ENCODE data around the gene TINAGL1. TPM values are rescaled to one million over a fixed set of nuclear protein-coding genes. Genes with fewer than 3 reads are reported as not detected.

The TINAGL1 gene
- total RNA-seq, 2 experiments from 2014 or later = not detected

DNA sequence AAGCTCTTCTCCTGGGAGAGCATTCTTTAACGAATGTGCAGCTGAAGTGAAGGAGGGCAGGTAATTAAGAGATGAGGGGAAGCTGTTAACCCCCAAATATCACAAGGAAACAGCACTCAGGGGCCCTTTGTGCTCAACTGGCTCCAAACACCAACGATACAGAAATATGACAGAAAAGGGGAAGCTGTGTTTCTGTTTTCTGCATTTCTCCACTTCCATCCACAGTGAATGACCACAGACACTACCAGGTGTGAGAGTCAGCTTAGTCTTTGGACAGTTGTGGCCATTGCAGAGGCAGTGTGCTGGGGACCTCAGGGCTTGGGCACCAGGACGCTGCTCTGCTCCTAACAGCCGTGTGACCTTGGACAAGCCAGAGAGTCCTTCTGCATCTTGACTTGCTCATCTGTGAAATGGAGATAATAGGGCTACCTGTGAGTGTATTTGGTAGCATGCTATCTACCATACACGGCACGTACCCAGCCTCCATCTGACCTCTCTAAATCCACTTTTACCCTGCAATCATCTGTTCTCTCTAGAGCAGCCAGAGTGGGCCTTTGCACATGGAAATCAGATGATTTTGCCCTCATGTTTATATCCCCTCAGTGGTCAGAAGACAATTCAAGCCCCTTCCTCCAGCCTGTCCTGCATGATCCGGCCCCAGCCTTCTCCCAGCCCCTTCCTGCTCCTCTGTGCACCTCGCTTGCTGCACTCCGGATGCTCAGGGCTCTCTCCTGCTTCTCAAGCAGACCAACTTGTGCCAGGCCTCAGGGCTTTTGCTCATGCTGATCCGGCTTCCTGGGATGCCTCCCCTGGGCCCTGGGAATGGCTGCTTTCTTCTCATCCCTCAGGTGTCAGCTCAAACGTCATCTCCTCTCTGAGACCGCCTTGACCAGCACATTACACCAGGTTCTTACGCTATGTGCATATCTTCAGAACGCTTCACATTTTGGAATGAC lies 4.7 kb upstream of the TINAGL1 start:
- no peak overlapping the region for H3K27ac Mint-ChIP-seq
- POLR2A ChIA-PET = no interaction called here
- CTCF ChIA-PET = interaction anchor here (0.5 to 1.1 kb wide), 2 partner anchors 217 to 871 kb away, joined by 3 to 6 read pairs; no protein-coding TSS in a partner anchor

DNA sequence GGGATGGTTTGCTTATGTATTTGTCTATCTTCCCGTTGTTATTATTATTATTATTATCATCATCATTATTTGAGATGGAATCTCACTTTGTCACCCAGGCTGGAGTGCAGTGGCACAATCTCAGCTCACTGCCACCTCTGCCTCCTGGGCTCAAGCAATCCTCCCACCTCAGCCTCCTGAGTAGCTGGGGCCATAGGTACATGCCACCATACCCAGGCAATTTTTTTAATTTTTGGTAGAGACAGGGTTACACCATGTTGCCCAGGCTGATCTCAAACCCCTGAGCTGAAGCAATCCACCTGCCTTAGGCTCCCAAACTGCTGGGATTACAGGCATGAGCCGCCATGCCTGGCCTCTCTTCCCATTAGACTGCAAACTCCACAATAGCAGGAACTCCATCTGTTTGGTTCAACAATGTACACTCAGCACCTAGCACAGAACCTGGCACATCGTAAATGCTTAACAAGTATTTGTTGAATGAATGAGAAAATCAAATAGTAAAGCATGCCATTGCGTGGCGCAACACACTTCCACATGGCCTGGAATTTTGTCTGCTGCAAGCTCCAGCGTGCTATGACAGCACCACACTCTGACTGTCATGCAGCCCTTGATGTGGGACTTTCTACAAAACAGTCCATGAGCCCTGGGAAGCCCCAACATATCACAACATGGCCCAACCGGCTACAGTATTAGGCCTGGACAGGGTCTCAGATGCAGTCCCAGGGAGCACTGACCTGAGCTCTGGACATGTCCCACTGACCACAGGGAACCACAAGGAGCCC lies 3.8 kb upstream of the TINAGL1 start:
- H3K4me1 Mint-ChIP-seq = peaks cover 3% of the 10 kb centered on the region
- peaks cover 3% of the 10 kb centered on the region for H3K27me3 Mint-ChIP-seq
- CTCF ChIA-PET = no interaction called here
- H3K36me3 Mint-ChIP-seq (ENCODE audit: low read depth) = no peaks in the 10 kb centered on the region
- H3K27ac Mint-ChIP-seq = no peak overlapping the region
- peak; percentile 1 for DNase-seq
- no peaks in the 10 kb centered on the region for H3K9me3 Mint-ChIP-seq
- H3K4me3 Mint-ChIP-seq = no peak overlapping the region
- POLR2A ChIA-PET = no interaction called here

More for the DNA sequence above, 4.7 kb upstream of the TINAGL1 start:
- Mint-ChIP-seq H3K9me3 (no peaks in the 10 kb centered on the region), H3K4me1 (peaks cover 3% of the 10 kb centered on the region), H3K4me3 (no peak overlapping the region), H3K27me3 (peaks cover 3% of the 10 kb centered on the region), H3K36me3 (ENCODE audit: low read depth) (no peaks in the 10 kb centered on the region)
- DNase-seq = no peak

- no peaks in the 10 kb centered on the region for H3K36me3 Mint-ChIP-seq (ENCODE audit: low read depth)
- DNase-seq = peak; percentile 3
- ChIA-PET POLR2A (no interaction called here), CTCF (interaction anchor here (0.7 kb wide), 1 partner anchor 218 kb away, joined by 3 read pairs; no protein-coding TSS in a partner anchor)
- no peak overlapping the region for H3K27ac Mint-ChIP-seq
- no peak overlapping the region for H3K4me3 Mint-ChIP-seq
- H3K27me3 Mint-ChIP-seq = peaks cover 3% of the 10 kb centered on the region
- no peaks in the 10 kb centered on the region for H3K9me3 Mint-ChIP-seq
- peaks cover 3% of the 10 kb centered on the region for H3K4me1 Mint-ChIP-seq
These were observed 3.1 kb upstream of the TINAGL1 start for GRCh38 chr1:31573261-31573660.

GRCh38 chr1:31574749-31575368 lies 1.5 kb upstream of the TINAGL1 start:
- Mint-ChIP-seq H3K27me3 (peaks cover 3% of the 10 kb centered on the region), H3K27ac (no peak overlapping the region), H3K4me1 (peaks cover 3% of the 10 kb centered on the region), H3K9me3 (no peaks in the 10 kb centered on the region), H3K36me3 (ENCODE audit: low read depth) (no peaks in the 10 kb centered on the region), H3K4me3 (no peak overlapping the region)
- ChIA-PET POLR2A (no interaction called here), CTCF (no interaction called here)
- peak; percentile 5 for DNase-seq

GRCh38 chr1:31575369-31576140 lies 760 bp upstream of the TINAGL1 start:
- Mint-ChIP-seq H3K4me1 (peaks cover 3% of the 10 kb centered on the region), H3K4me3 (no peak overlapping the region), H3K27me3 (peaks cover 3% of the 10 kb centered on the region), H3K27ac (no peak overlapping the region), H3K36me3 (ENCODE audit: low read depth) (no peaks in the 10 kb centered on the region), H3K9me3 (no peaks in the 10 kb centered on the region)
- ChIA-PET POLR2A (no interaction called here), CTCF (no interaction called here)
- peak; percentile 3 for DNase-seq

- no peak overlapping the region for H3K27ac Mint-ChIP-seq
- POLR2A ChIA-PET = no interaction called here
- DNase-seq = peak; percentile 2
- H3K27me3 Mint-ChIP-seq = no peaks in the 10 kb centered on the region
- H3K4me1 Mint-ChIP-seq = peaks cover 3% of the 10 kb centered on the region
- no peak overlapping the region for H3K4me3 Mint-ChIP-seq
- CTCF ChIA-PET = no interaction called here
- no peaks in the 10 kb centered on the region for H3K36me3 Mint-ChIP-seq (ENCODE audit: low read depth)
- H3K9me3 Mint-ChIP-seq = no peaks in the 10 kb centered on the region
These were observed 584 bp downstream of the TINAGL1 start for GRCh38 chr1:31576743-31577455.

GRCh38 chr1:31577515-31578192 lies 1.3 kb downstream of the TINAGL1 start:
- no peak overlapping the region for H3K4me3 Mint-ChIP-seq
- ChIA-PET CTCF (interaction anchor here (0.6 to 1.0 kb wide), 2 partner anchors 10 to 888 kb away, joined by 3 read pairs; no protein-coding TSS in a partner anchor), POLR2A (no interaction called here)
- H3K27ac Mint-ChIP-seq = no peak overlapping the region
- H3K9me3 Mint-ChIP-seq = no peaks in the 10 kb centered on the region
- no peak for DNase-seq
- H3K27me3 Mint-ChIP-seq = no peaks in the 10 kb centered on the region
- peaks cover 3% of the 10 kb centered on the region for H3K4me1 Mint-ChIP-seq
- no peaks in the 10 kb centered on the region for H3K36me3 Mint-ChIP-seq (ENCODE audit: low read depth)

DNA sequence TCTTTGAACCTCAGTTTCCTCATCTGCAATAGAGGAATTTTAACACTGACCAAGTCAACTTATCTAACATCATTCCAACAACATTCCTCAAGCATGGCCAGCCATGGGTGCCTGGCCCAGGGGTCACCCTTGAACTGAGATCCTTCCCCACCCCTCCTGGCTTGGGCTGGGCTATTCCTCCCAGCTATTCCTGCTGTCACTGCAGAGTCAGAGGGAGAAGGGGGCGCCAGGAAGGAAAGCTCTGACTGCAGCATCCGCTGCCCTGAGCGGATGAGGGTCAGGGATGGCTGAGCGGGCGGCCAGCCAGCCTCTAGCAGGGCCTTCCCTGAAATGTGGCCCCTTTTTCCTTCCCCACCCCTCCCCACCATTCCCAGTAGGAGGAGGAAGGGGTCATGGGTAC lies 3.1 kb downstream of the TINAGL1 start:
- POLR2A ChIA-PET = no interaction called here
- Mint-ChIP-seq H3K4me3 (no peak overlapping the region), H3K27ac (no peak overlapping the region), H3K27me3 (no peaks in the 10 kb centered on the region), H3K36me3 (ENCODE audit: low read depth) (no peaks in the 10 kb centered on the region), H3K9me3 (no peaks in the 10 kb centered on the region), H3K4me1 (peaks cover 3% of the 10 kb centered on the region)
- no peak for DNase-seq
- CTCF ChIA-PET = no interaction called here

DNA sequence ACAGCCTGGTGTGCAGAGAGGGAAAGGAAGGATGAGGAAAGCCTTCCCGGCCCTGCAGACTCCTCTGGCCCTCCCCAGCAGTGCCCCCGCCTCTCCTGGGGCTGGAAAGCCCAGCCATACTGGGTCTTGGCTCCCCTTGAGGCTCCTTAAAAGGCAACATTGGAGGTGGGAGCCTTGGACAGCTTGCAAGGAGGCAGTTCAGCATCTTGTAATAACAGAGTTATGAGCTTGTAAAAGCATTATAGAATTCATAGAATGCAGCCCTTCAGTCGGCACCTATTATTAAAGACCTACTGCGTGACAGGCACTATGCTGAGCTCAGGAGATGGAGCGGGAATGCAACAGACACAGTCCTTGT lies 4.2 kb downstream of the TINAGL1 start:
- H3K27me3 Mint-ChIP-seq = no peaks in the 10 kb centered on the region
- H3K27ac Mint-ChIP-seq = no peak overlapping the region
- POLR2A ChIA-PET = interaction anchor here (0.5 kb wide), 1 partner anchor 284 kb away, joined by 3 read pairs; the partner anchor contains the start of genes SNRNP40 and ZCCHC17
- CTCF ChIA-PET = no interaction called here
- no peak for DNase-seq
- H3K4me3 Mint-ChIP-seq = no peak overlapping the region
- no peaks in the 10 kb centered on the region for H3K36me3 Mint-ChIP-seq (ENCODE audit: low read depth)
- H3K4me1 Mint-ChIP-seq = peaks cover 3% of the 10 kb centered on the region
- H3K9me3 Mint-ChIP-seq = no peaks in the 10 kb centered on the region

DNA sequence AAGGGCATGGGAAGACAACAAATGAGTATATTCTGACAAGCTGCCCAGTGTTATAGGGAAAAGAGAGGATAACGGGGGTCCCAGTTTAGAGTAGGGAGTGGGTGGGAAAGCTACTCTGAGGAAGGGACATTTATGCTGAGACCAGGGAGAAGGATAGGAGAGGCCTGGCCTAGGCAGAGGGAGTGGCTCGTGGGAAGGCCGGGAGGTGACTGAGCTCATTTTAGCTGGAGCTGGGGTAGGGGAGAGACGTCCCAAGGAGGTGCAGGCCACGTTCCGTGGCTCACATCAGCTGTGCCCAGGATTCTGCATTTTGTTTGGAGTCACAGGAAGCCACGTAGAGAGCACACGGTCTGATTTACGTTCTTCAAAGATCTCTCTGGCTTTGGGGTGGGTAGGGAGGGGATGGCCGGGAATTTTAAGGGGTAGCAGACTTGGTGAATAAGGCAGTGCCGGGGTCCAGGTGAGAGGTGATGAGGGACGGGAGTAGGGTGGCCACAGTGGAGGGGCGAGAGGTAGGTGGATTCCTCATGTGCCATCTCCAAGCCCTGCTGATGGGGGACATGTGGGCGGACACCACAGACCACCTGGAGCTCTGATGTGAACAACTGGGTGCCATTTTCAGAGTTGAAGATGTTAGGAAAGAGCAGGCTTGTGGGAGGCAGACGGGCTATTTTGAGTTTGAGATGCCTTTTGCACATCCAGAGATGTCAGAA lies 4.7 kb downstream of the TINAGL1 start:
- H3K9me3 Mint-ChIP-seq = no peaks in the 10 kb centered on the region
- no peaks in the 10 kb centered on the region for H3K36me3 Mint-ChIP-seq (ENCODE audit: low read depth)
- H3K27ac Mint-ChIP-seq = no peak overlapping the region
- peaks cover 2% of the 10 kb centered on the region for H3K4me1 Mint-ChIP-seq
- DNase-seq = no peak
- H3K4me3 Mint-ChIP-seq = no peak overlapping the region
- no peaks in the 10 kb centered on the region for H3K27me3 Mint-ChIP-seq
- ChIA-PET CTCF (no interaction called here), POLR2A (interaction anchor here (0.5 kb wide), 1 partner anchor 284 kb away, joined by 3 read pairs; the partner anchor contains the start of genes SNRNP40 and ZCCHC17)

All from activated CD4-positive, alpha-beta T cell treated with anti-CD3 and anti-CD28 coated beads, Interleukin-2, amount 10 ng/mL, durations not matched to agents 7 days and 5 days (primary cell).